Dedifferentiated amniotic fluid mesenchymal stem cell (primary cell): ENCODE results near the gene TMEM150A.
A peak's percentile ranks its signal among the peaks of the same experiment; 100 is the strongest.
"Not testable (repeated sequence)": the region's sequence is repeated elsewhere in the genome, so short reads cannot be mapped to it uniquely, and the experiment has no call there.

Experiments used
- DNase-seq: peaks from one replicate; pipeline ENCODE4 v3.0.0-alpha.2; 2016; ENCODE audit errors: extremely low spot score

The TMEM150A gene

GRCh38 chr2:85611705-85612587, 9.4 kb upstream of the TMEM150A start, which contains the start of gene C2orf68:
Gene C2orf68, minus strand, starts transcription at chr2:85612066. Its CDS starts 82 bp downstream, at chr2:85611984.
- DNase-seq, result peak; percentile 85

GRCh38 chr2:85611217-85611704, 8.8 kb upstream of the TMEM150A start:
- no peak for DNase-seq

GRCh38 chr2:85607268-85608215, 5.0 kb upstream of the TMEM150A start:
- DNase-seq, result no peak

- DNase-seq, result no peak
Measured at GRCh38 chr2:85606116-85606455, 3.6 kb upstream of the TMEM150A start.

- peak; percentile 87 for DNase-seq
Measured at GRCh38 chr2:85605406-85606115, 3.1 kb upstream of the TMEM150A start.

GRCh38 chr2:85604568-85605339, 2.3 kb upstream of the TMEM150A start:
- no peak for DNase-seq

GRCh38 chr2:85604133-85604444, 1.6 kb upstream of the TMEM150A start:
- DNase-seq, result not testable (repeated sequence)

GRCh38 chr2:85601771-85602475, 575 bp downstream of the TMEM150A start:
- peak; percentile 50 for DNase-seq

GRCh38 chr2:85600951-85601770, 1.3 kb downstream of the TMEM150A start:
- DNase-seq, result no peak

- DNase-seq, result no peak
Measured at GRCh38 chr2:85600235-85600575, 2.3 kb downstream of the TMEM150A start.

- no peak for DNase-seq
Measured at GRCh38 chr2:85599468-85600234, 2.8 kb downstream of the TMEM150A start.

- no peak for DNase-seq
Measured at GRCh38 chr2:85598594-85599340, 3.7 kb downstream of the TMEM150A start.

- no peak for DNase-seq
Measured at GRCh38 chr2:85597241-85597640, 5.3 kb downstream of the TMEM150A start.

- DNase-seq, result no peak
Measured at GRCh38 chr2:85596486-85597143, 5.9 kb downstream of the TMEM150A start.

- no peak for DNase-seq
Measured at GRCh38 chr2:85596026-85596333, 6.5 kb downstream of the TMEM150A start.

GRCh38 chr2:85595301-85596025, 7.0 kb downstream of the TMEM150A start, which contains the start of gene RNF181:
Gene RNF181, plus strand, starts transcription at chr2:85595745. Its CDS starts 19 bp downstream, at chr2:85595764.
- peak; percentile 100 for DNase-seq

GRCh38 chr2:85594715-85595300, 7.7 kb downstream of the TMEM150A start:
- DNase-seq, result no peak
